ENCODE data around the gene PPP1R15A. TPM values are rescaled to one million over a fixed set of nuclear protein-coding genes. Genes with fewer than 3 reads are reported as not detected.

PPP1R15A gene
- 10 to 100 TPM; 28.7 to 73.9 (median 39.8) TPM for total RNA-seq

DNA sequence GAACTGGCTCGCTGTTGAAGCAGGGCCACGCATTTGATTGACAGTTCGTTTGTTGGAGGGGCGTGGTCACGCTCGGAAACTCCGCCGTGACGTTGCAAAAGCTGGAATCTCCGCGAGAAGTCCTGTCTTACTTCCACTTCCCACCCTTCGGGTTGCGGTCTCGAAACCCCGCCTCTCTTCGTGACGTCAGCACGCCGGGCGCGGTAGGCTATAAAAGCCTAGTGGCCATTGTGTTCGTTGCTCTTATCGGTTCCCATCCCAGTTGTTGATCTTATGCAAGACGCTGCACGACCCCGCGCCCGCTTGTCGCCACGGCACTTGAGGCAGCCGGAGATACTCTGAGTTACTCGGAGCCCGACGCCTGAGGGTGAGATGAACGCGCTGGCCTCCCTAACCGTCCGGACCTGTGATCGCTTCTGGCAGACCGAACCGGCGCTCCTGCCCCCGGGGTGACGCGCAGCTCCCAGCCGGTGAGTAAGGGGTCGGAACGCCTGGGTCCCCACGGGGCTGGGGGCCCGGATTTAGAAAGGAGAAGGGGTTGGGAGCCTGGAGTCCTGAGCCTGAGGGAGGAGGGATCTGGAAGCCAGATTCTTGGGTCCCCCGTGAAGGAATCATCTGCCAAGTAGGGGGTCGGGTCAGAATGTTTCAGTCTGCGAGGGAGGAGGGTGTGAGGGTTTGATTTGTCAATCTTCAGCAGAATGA, at the start of gene PPP1R15A:
PPP1R15A (plus strand) TSS at position 240 of the 702 bp plus-strand sequence. CDS start 813 bp downstream, outside the sequence.
- ATAC-seq = peak; percentile 71 to 72
- H3K27ac ChIP-seq = peak within 1 kb of the TSS; percentile 94 to 100 (median 99)
- H3K27me3 ChIP-seq = no peaks in the 10 kb centered on the region
- H3K9me3 ChIP-seq = no peaks in the 10 kb centered on the region
- intact Hi-C loops (cut with DNase I; ENCODE audit: low total_unique reads) = loop anchor here (1.0 to 5.0 kb wide), 5 partner anchors 28 to 238 kb away; partner anchors contain the start of genes BCAT2, FTL, MAMSTR and NUCB1
- TF ChIP-seq POLR2A (IDR thresholded peaks at IDR 0.05) = peak; percentile 99 to 100
- TF ChIP-seq, protein P1, sequence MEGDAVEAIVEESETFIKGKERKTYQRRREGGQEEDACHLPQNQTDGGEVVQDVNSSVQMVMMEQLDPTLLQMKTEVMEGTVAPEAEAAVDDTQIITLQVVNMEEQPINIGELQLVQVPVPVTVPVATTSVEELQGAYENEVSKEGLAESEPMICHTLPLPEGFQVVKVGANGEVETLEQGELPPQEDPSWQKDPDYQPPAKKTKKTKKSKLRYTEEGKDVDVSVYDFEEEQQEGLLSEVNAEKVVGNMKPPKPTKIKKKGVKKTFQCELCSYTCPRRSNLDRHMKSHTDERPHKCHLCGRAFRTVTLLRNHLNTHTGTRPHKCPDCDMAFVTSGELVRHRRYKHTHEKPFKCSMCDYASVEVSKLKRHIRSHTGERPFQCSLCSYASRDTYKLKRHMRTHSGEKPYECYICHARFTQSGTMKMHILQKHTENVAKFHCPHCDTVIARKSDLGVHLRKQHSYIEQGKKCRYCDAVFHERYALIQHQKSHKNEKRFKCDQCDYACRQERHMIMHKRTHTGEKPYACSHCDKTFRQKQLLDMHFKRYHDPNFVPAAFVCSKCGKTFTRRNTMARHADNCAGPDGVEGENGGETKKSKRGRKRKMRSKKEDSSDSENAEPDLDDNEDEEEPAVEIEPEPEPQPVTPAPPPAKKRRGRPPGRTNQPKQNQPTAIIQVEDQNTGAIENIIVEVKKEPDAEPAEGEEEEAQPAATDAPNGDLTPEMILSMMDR (IDR thresholded peaks at IDR 0.05 in 4 of 5, conservative IDR thresholded peaks at IDR 0.05 in 1 of 5) = peak in 4 of 5 experiments; percentile 10 to 67 (median 36)
- in situ Hi-C loops (cut with MboI; ENCODE audit: low sequenced_read_pairs in 4 of 4) = loop anchor here in 2 of 4 donors (10.0 to 25.0 kb wide), 2 partner anchors 90 to 92 kb away; partner anchors contain the start of genes FTL (in 2 of the 2) and BAX (in 1 of the 2)
- peaks cover 0 to 41% of the 10 kb centered on the region in 2 donors for H3K36me3 ChIP-seq
- peak within 1 kb of the TSS; percentile 85 to 100 (median 93) for H3K4me3 ChIP-seq
- peak; percentile 96 to 99 for DNase-seq
- H3K4me1 ChIP-seq = peaks cover 33 to 41% of the 10 kb centered on the region in 2 donors

DNA sequence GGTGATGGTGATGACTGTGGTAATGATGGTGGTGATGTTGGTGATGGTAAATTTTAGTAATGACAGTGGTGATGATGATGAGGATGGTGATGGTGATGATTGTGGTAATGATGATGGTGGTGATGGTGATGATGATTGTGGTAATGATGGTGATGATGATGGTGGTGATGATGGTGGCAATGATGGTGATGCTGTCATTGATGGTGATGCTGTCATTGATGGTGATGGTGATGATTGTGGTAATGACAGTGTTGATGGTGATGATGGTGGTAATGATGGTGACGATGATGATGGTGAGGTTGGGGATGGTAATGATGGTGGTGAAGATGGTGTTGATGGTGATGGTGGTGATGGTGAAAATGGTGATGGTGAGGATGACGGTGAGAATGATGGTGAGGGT, 49.7 kb upstream of the PPP1R15A start:
- TF ChIP-seq, protein P1 (IDR thresholded peaks at IDR 0.05 in 4 of 5, conservative IDR thresholded peaks at IDR 0.05 in 1 of 5) = no peak
- TF ChIP-seq POLR2A (IDR thresholded peaks at IDR 0.05) = no peak
- DNase-seq (no peak), ATAC-seq (no peak)
- intact Hi-C loops (cut with DNase I; ENCODE audit: low total_unique reads) = no loop called here
- in situ Hi-C loops (cut with MboI; ENCODE audit: low sequenced_read_pairs in 4 of 4) = no loop called here
- Histone ChIP-seq H3K36me3 (no peaks in the 10 kb centered on the region), H3K9me3 (no peaks in the 10 kb centered on the region), H3K27me3 (no peaks in the 10 kb centered on the region), H3K4me1 (peaks cover 16% of the 10 kb centered on the region in 2 donors), H3K27ac (no peak overlapping the region), H3K4me3 (no peak overlapping the region)

DNA sequence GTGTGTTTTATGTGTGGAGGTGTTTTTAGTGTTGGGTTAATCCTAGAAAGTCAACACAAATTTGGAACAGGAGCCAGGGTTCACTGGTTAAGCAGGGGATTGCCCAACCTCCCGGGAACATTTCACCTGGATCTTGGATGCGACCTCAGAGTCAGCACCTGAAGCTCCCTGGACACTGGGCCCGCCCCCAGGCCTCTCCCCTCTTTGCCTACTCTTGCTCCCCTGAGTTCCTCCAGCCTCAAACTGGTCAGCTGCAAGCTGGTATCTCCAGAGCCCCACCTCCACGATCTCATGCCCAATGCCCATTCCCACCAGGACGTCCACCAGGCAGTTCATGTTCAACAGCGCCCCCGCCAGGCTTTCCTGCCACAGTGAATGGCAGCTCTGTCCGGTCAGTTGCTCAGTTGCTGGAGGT, 45.6 kb upstream of the PPP1R15A start:
- no peaks in the 10 kb centered on the region for H3K9me3 ChIP-seq
- intact Hi-C loops (cut with DNase I; ENCODE audit: low total_unique reads) = no loop called here
- H3K27me3 ChIP-seq = no peaks in the 10 kb centered on the region
- no peaks in the 10 kb centered on the region for H3K4me1 ChIP-seq
- H3K4me3 ChIP-seq = no peak overlapping the region
- H3K36me3 ChIP-seq = no peaks in the 10 kb centered on the region
- in situ Hi-C loops (cut with MboI; ENCODE audit: low sequenced_read_pairs in 4 of 4) = no loop called here
- ATAC-seq (no peak), DNase-seq (no peak)
- TF ChIP-seq POLR2A (IDR thresholded peaks at IDR 0.05) = no peak
- TF ChIP-seq, protein P1 (IDR thresholded peaks at IDR 0.05 in 4 of 5, conservative IDR thresholded peaks at IDR 0.05 in 1 of 5) = peak in 1 of 5 experiments; percentile 19
- H3K27ac ChIP-seq = no peak overlapping the region

DNA sequence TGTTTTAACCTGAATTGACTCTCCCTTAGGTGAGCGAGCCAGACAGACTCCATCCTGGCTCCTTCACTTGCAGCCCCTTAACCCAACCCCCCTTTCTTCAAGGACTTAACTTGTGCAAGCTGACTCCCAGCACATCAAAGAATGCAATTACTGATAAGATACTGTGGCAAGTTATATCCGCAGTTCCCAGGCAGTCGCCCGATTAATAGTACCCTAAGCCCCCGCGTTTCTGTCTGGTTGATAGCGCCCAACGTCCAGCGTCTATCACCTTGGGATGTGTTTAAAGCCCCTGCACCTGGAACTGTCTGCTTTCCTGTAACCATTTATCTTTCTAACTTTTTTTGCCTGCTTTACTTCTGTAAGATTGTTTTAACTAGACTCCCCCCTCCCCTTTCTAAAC, 42.1 kb upstream of the PPP1R15A start:
- intact Hi-C loops (cut with DNase I; ENCODE audit: low total_unique reads) = no loop called here
- no peak overlapping the region for H3K4me3 ChIP-seq
- in situ Hi-C loops (cut with MboI; ENCODE audit: low sequenced_read_pairs in 4 of 4) = loop anchor here in 1 of 4 donors (5.0 kb wide), 1 partner anchor 38 kb away; no protein-coding TSS in a partner anchor
- no peaks in the 10 kb centered on the region for H3K9me3 ChIP-seq
- ATAC-seq (no peak), DNase-seq (no peak)
- H3K4me1 ChIP-seq = no peaks in the 10 kb centered on the region
- no peaks in the 10 kb centered on the region for H3K36me3 ChIP-seq
- H3K27me3 ChIP-seq = no peaks in the 10 kb centered on the region
- H3K27ac ChIP-seq = no peak overlapping the region
- TF ChIP-seq, protein P1 (IDR thresholded peaks at IDR 0.05 in 4 of 5, conservative IDR thresholded peaks at IDR 0.05 in 1 of 5) = no peak
- TF ChIP-seq POLR2A (IDR thresholded peaks at IDR 0.05) = no peak

Data from gastrocnemius medialis (tissue), 4 donors.